Thoracic aorta (tissue), 2 donors: ENCODE results near the gene NOC4L. TPM values are rescaled to one million over a fixed set of nuclear protein-coding genes. Genes with fewer than 3 reads are reported as not detected.

ENCODE experiments used
- ATAC-seq: fragments of 150-250 bp; one replicate; pipeline ENCODE4 v1.8.0; 2017; ENCODE audit warnings: low read depth; ENCODE audit not compliant: insufficient number of reproducible peaks, low FRiP score
- DNase-seq: peaks from one replicate; pipeline ENCODE4 v3.0.0-alpha.2; 2020; ENCODE audit warnings: low spot score
- H3K27ac ChIP-seq, 2 donors: fragments of 200-600 bp; sonication (generic); 1 replicate in 1 of 2; 2 replicates in 1 of 2; pipeline ENCODE4 v1.5.1; 2016; ENCODE audit warnings: mild to moderate bottlenecking in 2 of 2, moderate library complexity in 2 of 2
- H3K27me3 ChIP-seq: fragments of 200-600 bp; sonication (generic); replicated peaks from 2 replicates; pipeline ENCODE4 v1.6.0; 2016; ENCODE audit warnings: mild to moderate bottlenecking; ENCODE audit not compliant: insufficient read depth
- H3K36me3 ChIP-seq: fragments of 200-600 bp; sonication (generic); one replicate; pipeline ENCODE4 v1.5.1; 2016
- H3K4me1 ChIP-seq, 2 donors: fragments of 200-600 bp; sonication (generic); 1 replicate in 1 of 2; 2 replicates in 1 of 2; pipeline versions ENCODE4 v1.5.1 to v1.6.0; 2016; ENCODE audit warnings: low read depth in 2 of 2, mild to moderate bottlenecking in 1 of 2; ENCODE audit not compliant: control insufficient read depth in 1 of 2
- H3K4me3 ChIP-seq: fragments of 200-600 bp; sonication (generic); 2 replicates; pipeline ENCODE4 v1.5.1; 2016; ENCODE audit warnings: mild to moderate bottlenecking
- H3K9me3 ChIP-seq: fragments of 200-600 bp; sonication (generic); 2 replicates; pipeline ENCODE4 v1.5.1; 2016
- total RNA-seq, 2 donors: library from RNA; depleted of rRNA; stranded (reverse); fragments of >200 nt; gene quantifications; one replicate each; pipeline versions ENCODE4 v1.1.0 to v1.2.3, GENCODE V29; 2016
- TF ChIP-seq, protein P1 (sequence below): fragments of 200-600 bp; sonication (generic); IDR thresholded peaks from one replicate; pipeline ENCODE4 v1.5.1; 2019; ENCODE audit warnings: antibody characterized with exemption

NOC4L gene
- total RNA-seq, 2 donors from 2014 or later, result 5.9 to 8.5 TPM

DNA sequence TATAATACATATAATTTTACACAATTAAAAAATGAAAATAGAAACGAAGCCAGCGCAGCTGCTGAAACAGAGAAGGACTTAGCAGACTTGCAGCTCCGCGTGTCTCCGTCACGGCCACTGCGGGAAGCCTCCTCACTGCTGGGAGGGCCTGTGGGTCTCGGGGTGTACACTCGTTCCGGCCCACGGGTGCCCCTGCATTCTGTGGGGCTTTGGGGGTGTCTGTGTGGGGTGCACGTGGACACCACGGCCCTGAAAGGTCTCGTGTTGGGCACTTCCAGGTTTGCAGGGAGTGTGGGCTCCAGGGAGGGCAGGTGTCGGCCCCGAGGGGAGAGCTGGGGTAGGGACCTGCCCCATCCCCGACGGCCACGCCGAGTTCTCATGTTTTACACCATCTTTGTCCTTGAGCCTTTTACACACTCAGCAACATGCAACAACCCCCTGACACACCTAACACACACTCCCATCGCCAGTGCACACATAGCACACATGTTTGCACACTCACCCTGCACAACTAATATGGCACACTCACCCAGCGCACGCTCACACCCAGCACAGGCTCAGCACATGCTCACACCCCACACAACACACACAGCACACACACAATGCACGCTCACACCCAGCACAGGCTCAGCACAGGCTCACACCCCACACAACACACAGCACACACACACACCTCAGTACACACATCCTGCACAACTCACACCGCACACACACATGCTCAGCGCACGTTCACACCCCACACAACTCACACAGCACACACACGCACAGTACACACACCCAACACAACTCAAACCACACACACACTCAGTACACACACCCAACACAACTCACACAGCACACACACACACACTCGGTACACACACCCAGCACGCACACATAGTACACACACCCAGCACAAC is 36.6 kb downstream of the NOC4L start:
- DNase-seq (no peak), ATAC-seq (no peak)
- TF ChIP-seq, protein P1, sequence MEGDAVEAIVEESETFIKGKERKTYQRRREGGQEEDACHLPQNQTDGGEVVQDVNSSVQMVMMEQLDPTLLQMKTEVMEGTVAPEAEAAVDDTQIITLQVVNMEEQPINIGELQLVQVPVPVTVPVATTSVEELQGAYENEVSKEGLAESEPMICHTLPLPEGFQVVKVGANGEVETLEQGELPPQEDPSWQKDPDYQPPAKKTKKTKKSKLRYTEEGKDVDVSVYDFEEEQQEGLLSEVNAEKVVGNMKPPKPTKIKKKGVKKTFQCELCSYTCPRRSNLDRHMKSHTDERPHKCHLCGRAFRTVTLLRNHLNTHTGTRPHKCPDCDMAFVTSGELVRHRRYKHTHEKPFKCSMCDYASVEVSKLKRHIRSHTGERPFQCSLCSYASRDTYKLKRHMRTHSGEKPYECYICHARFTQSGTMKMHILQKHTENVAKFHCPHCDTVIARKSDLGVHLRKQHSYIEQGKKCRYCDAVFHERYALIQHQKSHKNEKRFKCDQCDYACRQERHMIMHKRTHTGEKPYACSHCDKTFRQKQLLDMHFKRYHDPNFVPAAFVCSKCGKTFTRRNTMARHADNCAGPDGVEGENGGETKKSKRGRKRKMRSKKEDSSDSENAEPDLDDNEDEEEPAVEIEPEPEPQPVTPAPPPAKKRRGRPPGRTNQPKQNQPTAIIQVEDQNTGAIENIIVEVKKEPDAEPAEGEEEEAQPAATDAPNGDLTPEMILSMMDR, result no peak
- no peaks in the 10 kb centered on the region for H3K27me3 ChIP-seq
- H3K4me1 ChIP-seq, result no peaks in the 10 kb centered on the region
- no peak overlapping the region for H3K27ac ChIP-seq
- H3K4me3 ChIP-seq, result no peak overlapping the region
- no peaks in the 10 kb centered on the region for H3K36me3 ChIP-seq
- H3K9me3 ChIP-seq, result no peaks in the 10 kb centered on the region

DNA sequence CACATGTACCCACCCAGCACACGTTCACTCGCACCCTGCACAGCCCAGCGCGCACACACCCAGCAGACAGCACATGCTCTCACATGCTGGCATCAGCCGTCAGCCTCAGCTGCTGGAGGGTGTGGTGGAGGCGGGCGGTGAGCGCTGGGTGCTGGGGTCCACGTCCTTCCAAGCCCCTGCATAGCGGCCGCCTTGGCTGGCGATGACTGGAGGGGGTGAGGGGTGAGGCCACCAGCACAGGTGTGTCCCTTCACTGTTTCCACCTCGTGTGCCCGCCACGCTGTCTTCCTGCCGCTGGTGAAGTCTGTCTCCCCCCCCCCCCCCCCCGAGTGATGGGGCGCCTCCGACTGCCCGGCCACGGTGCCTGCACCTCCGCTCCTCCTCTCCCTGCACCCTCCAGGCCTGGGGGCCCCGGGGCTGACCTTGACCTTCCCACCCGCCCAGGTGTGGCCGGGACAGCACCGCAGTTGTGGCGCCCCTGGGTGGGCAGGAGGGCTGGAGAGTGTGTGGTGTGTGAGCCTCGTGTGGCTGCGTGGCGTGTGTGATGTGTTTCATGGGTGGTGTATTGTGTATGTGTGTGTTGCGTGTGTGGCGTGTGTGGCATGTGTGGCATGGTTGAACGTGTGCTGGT is 37.4 kb downstream of the NOC4L start:
- DNase-seq, result no peak
- H3K4me1 ChIP-seq, result no peaks in the 10 kb centered on the region
- H3K9me3 ChIP-seq, result no peaks in the 10 kb centered on the region
- TF ChIP-seq, protein P1, result no peak
- H3K4me3 ChIP-seq, result no peak overlapping the region
- no peaks in the 10 kb centered on the region for H3K27me3 ChIP-seq
- H3K36me3 ChIP-seq, result no peaks in the 10 kb centered on the region
- no peak for ATAC-seq
- H3K27ac ChIP-seq, result no peak overlapping the region

DNA sequence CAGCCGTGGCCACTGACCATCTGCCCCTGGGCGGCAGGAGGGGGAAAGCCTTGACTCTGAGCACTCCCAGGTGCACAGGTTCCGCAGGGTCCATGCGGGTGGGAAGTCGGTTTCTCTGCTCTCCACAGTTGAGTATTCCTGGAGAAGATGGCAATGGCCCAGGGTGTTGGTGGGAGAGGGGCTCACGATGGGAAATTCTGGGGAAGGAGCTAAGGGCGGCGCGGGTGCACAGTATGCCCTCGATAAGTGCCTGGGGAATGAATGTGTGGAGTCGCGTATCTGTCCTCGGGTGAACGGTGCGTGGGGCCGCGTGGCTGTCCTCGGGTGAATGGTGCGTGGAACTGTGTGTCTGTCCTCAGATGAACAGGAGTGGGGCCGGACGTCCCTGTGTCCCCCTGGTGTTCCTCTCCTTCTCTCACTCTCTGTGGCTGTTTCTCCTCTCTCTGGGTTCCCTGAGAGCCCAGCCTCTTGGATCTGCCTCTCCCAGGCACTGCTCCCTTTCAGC is 38.0 kb downstream of the NOC4L start:
- H3K9me3 ChIP-seq, result no peaks in the 10 kb centered on the region
- no peak for ATAC-seq
- no peak overlapping the region for H3K4me3 ChIP-seq
- TF ChIP-seq, protein P1, result no peak
- DNase-seq, result no peak
- no peaks in the 10 kb centered on the region for H3K4me1 ChIP-seq
- H3K36me3 ChIP-seq, result no peaks in the 10 kb centered on the region
- no peaks in the 10 kb centered on the region for H3K27me3 ChIP-seq
- H3K27ac ChIP-seq, result no peak overlapping the region

DNA sequence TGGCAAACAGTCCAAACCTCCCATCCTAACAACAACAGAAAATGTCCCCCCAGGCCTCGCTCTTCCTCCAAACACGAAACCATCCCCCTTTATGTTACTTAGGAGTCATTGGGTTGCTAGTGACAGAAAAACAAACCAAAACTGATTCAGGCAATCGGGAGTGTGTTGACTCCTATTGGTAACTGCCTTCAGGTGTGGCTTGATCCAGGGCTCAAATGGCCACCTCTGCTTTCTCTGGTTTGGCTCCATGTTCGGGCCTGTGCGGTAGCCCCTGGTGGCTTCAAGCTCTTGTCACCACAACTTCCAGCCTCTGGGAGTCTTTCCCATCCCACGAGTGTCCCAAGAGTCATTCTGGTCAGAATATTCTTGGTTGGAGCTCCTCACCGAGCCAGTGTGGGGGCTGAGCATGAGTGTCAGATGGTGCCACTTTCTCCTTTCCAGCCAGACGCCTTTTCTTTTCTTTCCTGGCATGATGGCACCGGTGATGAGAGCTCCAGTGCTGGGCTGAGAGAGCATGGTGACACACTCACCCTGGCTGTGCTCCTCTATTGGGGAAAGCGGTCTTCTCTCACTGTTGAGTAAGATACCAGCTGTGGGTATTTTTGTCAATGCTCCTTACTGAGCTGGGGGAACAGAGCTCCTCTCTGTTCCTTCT is 38.6 kb downstream of the NOC4L start:
- Histone ChIP-seq H3K27ac (no peak overlapping the region), H3K4me1 (no peaks in the 10 kb centered on the region), H3K36me3 (no peaks in the 10 kb centered on the region), H3K4me3 (no peak overlapping the region), H3K9me3 (no peaks in the 10 kb centered on the region), H3K27me3 (no peaks in the 10 kb centered on the region)
- TF ChIP-seq, protein P1, result no peak
- no peak for DNase-seq
- no peak for ATAC-seq

DNA sequence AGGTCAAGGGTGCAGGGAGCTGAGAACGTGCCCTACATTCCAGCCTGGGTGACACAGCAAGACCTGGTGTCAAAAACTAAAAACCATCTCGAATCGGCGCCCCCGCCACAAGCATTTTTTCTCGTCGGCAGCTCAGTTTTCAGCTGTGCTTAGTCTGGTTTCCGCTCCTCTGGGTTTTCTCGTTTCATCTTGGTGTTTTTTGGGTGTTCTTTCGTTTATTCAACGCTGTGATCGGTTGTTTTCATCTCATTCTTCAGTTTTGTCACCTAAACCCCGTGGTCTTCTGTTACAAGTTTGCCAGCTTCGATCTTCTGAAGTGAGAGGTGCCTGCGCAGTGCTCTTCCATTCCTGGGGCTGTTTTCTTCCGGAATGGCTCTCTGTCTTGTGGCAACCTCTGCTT is 41.4 kb downstream of the NOC4L start:
- no peaks in the 10 kb centered on the region for H3K9me3 ChIP-seq
- no peaks in the 10 kb centered on the region for H3K27me3 ChIP-seq
- H3K4me1 ChIP-seq, result peaks cover 6 to 8% of the 10 kb centered on the region in 2 donors
- peak overlapping the region; percentile 59 for H3K4me3 ChIP-seq
- no peak overlapping the region for H3K27ac ChIP-seq
- no peak for ATAC-seq
- TF ChIP-seq, protein P1, result no peak
- H3K36me3 ChIP-seq, result no peaks in the 10 kb centered on the region
- no peak for DNase-seq
